Stimulated activated naive CD4-positive, alpha-beta T cell (primary cell): ENCODE results near the gene LTC4S.
A peak's percentile ranks its signal among the peaks of the same experiment; 100 is the strongest.
"Not testable (repeated sequence)": the region's sequence is repeated elsewhere in the genome, so short reads cannot be mapped to it uniquely, and the experiment has no call there.

Source experiments
- DNase-seq, 6 experiments: peaks; one replicate each; lab custom pipeline; 2025; lab: John Stamatoyannopoulos, UW

The LTC4S gene

GRCh38 chr5:179769796-179770195, 24.0 kb upstream of the LTC4S start:
- no peak for DNase-seq

- DNase-seq, result no peak
These were observed 22.4 kb upstream of the LTC4S start for GRCh38 chr5:179771311-179771895.

GRCh38 chr5:179772351-179772750, 21.4 kb upstream of the LTC4S start:
- no peak for DNase-seq

- no peak for DNase-seq
These were observed 20.1 kb upstream of the LTC4S start for GRCh38 chr5:179773686-179774040.

GRCh38 chr5:179774442-179774841, 19.3 kb upstream of the LTC4S start:
- no peak for DNase-seq

- no peak for DNase-seq
These were observed 17.3 kb upstream of the LTC4S start for GRCh38 chr5:179776411-179776938.

- no peak for DNase-seq
These were observed 16.3 kb upstream of the LTC4S start for GRCh38 chr5:179777456-179777855.

GRCh38 chr5:179777909-179778308, 15.9 kb upstream of the LTC4S start:
- no peak for DNase-seq

- no peak for DNase-seq
These were observed 15.2 kb upstream of the LTC4S start for GRCh38 chr5:179778591-179778990.

- DNase-seq, result no peak
These were observed 14.0 kb upstream of the LTC4S start for GRCh38 chr5:179779826-179780225.

- DNase-seq, result no peak
These were observed 13.4 kb upstream of the LTC4S start for GRCh38 chr5:179780362-179780761.

- no peak for DNase-seq
These were observed 11.9 kb upstream of the LTC4S start for GRCh38 chr5:179781846-179782245.

- no peak for DNase-seq
These were observed 10.7 kb upstream of the LTC4S start for GRCh38 chr5:179783128-179783527.

- DNase-seq, result no peak
These were observed 6.9 kb upstream of the LTC4S start for GRCh38 chr5:179786861-179787260.

GRCh38 chr5:179788193-179788854, 5.5 kb upstream of the LTC4S start:
- DNase-seq, result no peak

- DNase-seq, result not testable (repeated sequence)
These were observed 4.5 kb upstream of the LTC4S start for GRCh38 chr5:179789278-179789677.

GRCh38 chr5:179791881-179792611, 1.7 kb upstream of the LTC4S start:
- DNase-seq, result no peak

GRCh38 chr5:179792612-179793467, 946 bp upstream of the LTC4S start:
- DNase-seq, result no peak

GRCh38 chr5:179794171-179794570, 385 bp downstream of the LTC4S start:
- no peak for DNase-seq

- DNase-seq, result no peak
These were observed 789 bp downstream of the LTC4S start for GRCh38 chr5:179794575-179794974.

- DNase-seq, result peak in 1 of 6 experiments; percentile 12
These were observed 1.5 kb downstream of the LTC4S start for GRCh38 chr5:179795049-179795862.
